HepG2 (cell line): Measurements from ENCODE around the gene NUDT17. TPM values are rescaled to one million over a fixed set of nuclear protein-coding genes. Genes with fewer than 3 reads are reported as not detected.

Experiments used
- ARID4A ChIP-seq: sonication (generic); formaldehyde crosslinking; IDR thresholded peaks from 2 replicates; pipeline ENCODE4 v1.5.0; 2020; ENCODE audit warnings: mild to moderate bottlenecking, missing genetic modification reagents, borderline replicate concordance
- CHCHD3 ChIP-seq: sonication (generic); formaldehyde crosslinking; IDR thresholded peaks from 2 replicates; pipeline ENCODE4 v1.8.0; 2022; ENCODE audit warnings: mild to moderate bottlenecking, missing genetic modification reagents, moderate library complexity
- GFI1 ChIP-seq: sonication (generic); formaldehyde crosslinking; IDR thresholded peaks from 2 replicates; pipeline ENCODE4 v1.5.0; 2020; ENCODE audit warnings: missing genetic modification reagents, mild to moderate bottlenecking, borderline replicate concordance
- HMGXB4 ChIP-seq, 2 experiments: sonication (generic) in 1 of 2; formaldehyde crosslinking in 1 of 2; IDR thresholded peaks; 2 replicates each; pipeline versions ENCODE4 v1.4.0 to v1.6.1; 2018 to 2020; ENCODE audit warnings: missing genetic modification reagents in 2 of 2, borderline replicate concordance in 1 of 2, low read depth in 1 of 2, mild to moderate bottlenecking in 1 of 2, missing biosample characterization in 1 of 2
- JUNB ChIP-seq: sonication (generic); formaldehyde crosslinking; IDR thresholded peaks from 2 replicates; pipeline ENCODE4 v1.8.0; 2022; ENCODE audit warnings: missing genetic modification reagents, mild to moderate bottlenecking, borderline replicate concordance
- KLF16 ChIP-seq, 2 experiments: sonication (generic) in 1 of 2; formaldehyde crosslinking in 1 of 2; IDR thresholded peaks; 2 replicates each; pipeline versions ENCODE4 v1.6.1 to v1.8.0; 2016 to 2023; ENCODE audit warnings: missing genetic modification reagents in 2 of 2, missing compliant biosample characterization in 1 of 2
- KLF6 ChIP-seq: IDR thresholded peaks from 2 replicates; pipeline ENCODE4 v1.8.0; 2016; ENCODE audit warnings: missing biosample characterization, missing genetic modification reagents
- NFATC3 ChIP-seq: sonication (generic); formaldehyde crosslinking; IDR thresholded peaks from 2 replicates; pipeline ENCODE4 v1.5.1; 2020; ENCODE audit warnings: mild to moderate bottlenecking, missing genetic modification reagents
- PHF20 ChIP-seq: sonication (generic); formaldehyde crosslinking; IDR thresholded peaks from 2 replicates; pipeline ENCODE4 v1.5.0; 2020; ENCODE audit warnings: mild to moderate bottlenecking, missing genetic modification reagents
- PHF8 ChIP-seq: sonication (generic); formaldehyde crosslinking; IDR thresholded peaks from 2 replicates; pipeline ENCODE4 v1.5.0; 2020; ENCODE audit warnings: missing genetic modification reagents
- TBX2 ChIP-seq: sonication (generic); formaldehyde crosslinking; IDR thresholded peaks from 2 replicates; pipeline ENCODE4 v1.5.0; 2020; ENCODE audit warnings: missing genetic modification reagents, mild to moderate bottlenecking, borderline replicate concordance
- ZNF317 ChIP-seq: sonication (generic); formaldehyde crosslinking; IDR thresholded peaks from 2 replicates; pipeline ENCODE4 v1.5.0; 2020; ENCODE audit warnings: mild to moderate bottlenecking, missing genetic modification reagents
- polyA plus RNA-seq, 8 experiments: library from polyadenylated mRNA; depleted of rRNA in 3 of 8; stranded (reverse) in 7 of 8; unstranded in 1 of 8; fragments of >200 nt; fragmentation: Illumina TruSeq in 4 of 8; extraction: Trizol in 4 of 8; gene quantifications; 2 replicates each; pipeline versions ENCODE4 v1.2.1 to v1.2.3, GENCODE V29; 2011 to 2016; ENCODE audit warnings: low read depth in 4 of 8, missing spikeins in 1 of 8, mixed read lengths in 1 of 8; ENCODE audit not compliant: insufficient read depth in 1 of 8
- total RNA-seq, 5 experiments: library from RNA; depleted of rRNA; stranded (reverse); fragments of >200 nt; fragmentation: Illumina TruSeq; extraction: Trizol; gene quantifications; 2 replicates each; pipeline ENCODE4 v1.2.3, GENCODE V29; 2016; ENCODE audit warnings: low read depth in 1 of 5
- TF ChIP-seq, protein P1 (sequence below): sonication (generic); formaldehyde crosslinking; IDR thresholded peaks from 2 replicates; pipeline ENCODE4 v1.5.1; 2020; ENCODE audit warnings: mild to moderate bottlenecking, missing genetic modification reagents, borderline replicate concordance
- TF ChIP-seq, protein P2 (sequence below): sonication (generic); formaldehyde crosslinking; IDR thresholded peaks from 2 replicates; pipeline ENCODE4 v1.5.0; 2020; ENCODE audit warnings: missing genetic modification reagents

NUDT17 gene
- total and polyA plus RNA-seq, 2 of the 13 experiments (the other 11 are each of a cell fraction or from before 2014, with no cell fraction given), result 2.6 to 5.8 TPM

- TF ChIP-seq JUNB (CRISPR knock-in tag) (no peak), HMGXB4 (CRISPR knock-in tag; IDR thresholded peaks at IDR 0.05; ENCODE audit: borderline replicate concordance in 1 of 2, low read depth in 1 of 2) (peak; percentile 13 to 48; a peak in 2 of 4 replicates), NFATC3 (no peak), KLF6 (CRISPR knock-in tag) (no peak), PHF20 (CRISPR knock-in tag) (no peak), KLF16 (CRISPR knock-in tag; IDR thresholded peaks at IDR 0.05) (no peak), PHF8 (CRISPR knock-in tag) (no peak; the same call in none of the 2 replicates), ARID4A (CRISPR knock-in tag) (peak; percentile 58; the same call in 1 of the 2 replicates), ZNF317 (CRISPR knock-in tag) (no peak), TBX2 (0 out of 2 replicates have a peak, but pooled peaks have one; percentile 39), CHCHD3 (no peak), GFI1 (no peak; the same call in 1 of the 2 replicates)
- TF ChIP-seq, protein P1, sequence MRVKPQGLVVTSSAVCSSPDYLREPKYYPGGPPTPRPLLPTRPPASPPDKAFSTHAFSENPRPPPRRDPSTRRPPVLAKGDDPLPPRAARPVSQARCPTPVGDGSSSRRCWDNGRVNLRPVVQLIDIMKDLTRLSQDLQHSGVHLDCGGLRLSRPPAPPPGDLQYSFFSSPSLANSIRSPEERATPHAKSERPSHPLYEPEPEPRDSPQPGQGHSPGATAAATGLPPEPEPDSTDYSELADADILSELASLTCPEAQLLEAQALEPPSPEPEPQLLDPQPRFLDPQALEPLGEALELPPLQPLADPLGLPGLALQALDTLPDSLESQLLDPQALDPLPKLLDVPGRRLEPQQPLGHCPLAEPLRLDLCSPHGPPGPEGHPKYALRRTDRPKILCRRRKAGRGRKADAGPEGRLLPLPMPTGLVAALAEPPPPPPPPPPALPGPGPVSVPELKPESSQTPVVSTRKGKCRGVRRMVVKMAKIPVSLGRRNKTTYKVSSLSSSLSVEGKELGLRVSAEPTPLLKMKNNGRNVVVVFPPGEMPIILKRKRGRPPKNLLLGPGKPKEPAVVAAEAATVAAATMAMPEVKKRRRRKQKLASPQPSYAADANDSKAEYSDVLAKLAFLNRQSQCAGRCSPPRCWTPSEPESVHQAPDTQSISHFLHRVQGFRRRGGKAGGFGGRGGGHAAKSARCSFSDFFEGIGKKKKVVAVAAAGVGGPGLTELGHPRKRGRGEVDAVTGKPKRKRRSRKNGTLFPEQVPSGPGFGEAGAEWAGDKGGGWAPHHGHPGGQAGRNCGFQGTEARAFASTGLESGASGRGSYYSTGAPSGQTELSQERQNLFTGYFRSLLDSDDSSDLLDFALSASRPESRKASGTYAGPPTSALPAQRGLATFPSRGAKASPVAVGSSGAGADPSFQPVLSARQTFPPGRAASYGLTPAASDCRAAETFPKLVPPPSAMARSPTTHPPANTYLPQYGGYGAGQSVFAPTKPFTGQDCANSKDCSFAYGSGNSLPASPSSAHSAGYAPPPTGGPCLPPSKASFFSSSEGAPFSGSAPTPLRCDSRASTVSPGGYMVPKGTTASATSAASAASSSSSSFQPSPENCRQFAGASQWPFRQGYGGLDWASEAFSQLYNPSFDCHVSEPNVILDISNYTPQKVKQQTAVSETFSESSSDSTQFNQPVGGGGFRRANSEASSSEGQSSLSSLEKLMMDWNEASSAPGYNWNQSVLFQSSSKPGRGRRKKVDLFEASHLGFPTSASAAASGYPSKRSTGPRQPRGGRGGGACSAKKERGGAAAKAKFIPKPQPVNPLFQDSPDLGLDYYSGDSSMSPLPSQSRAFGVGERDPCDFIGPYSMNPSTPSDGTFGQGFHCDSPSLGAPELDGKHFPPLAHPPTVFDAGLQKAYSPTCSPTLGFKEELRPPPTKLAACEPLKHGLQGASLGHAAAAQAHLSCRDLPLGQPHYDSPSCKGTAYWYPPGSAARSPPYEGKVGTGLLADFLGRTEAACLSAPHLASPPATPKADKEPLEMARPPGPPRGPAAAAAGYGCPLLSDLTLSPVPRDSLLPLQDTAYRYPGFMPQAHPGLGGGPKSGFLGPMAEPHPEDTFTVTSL (CRISPR knock-in tag), result no peak
- TF ChIP-seq, protein P2, sequence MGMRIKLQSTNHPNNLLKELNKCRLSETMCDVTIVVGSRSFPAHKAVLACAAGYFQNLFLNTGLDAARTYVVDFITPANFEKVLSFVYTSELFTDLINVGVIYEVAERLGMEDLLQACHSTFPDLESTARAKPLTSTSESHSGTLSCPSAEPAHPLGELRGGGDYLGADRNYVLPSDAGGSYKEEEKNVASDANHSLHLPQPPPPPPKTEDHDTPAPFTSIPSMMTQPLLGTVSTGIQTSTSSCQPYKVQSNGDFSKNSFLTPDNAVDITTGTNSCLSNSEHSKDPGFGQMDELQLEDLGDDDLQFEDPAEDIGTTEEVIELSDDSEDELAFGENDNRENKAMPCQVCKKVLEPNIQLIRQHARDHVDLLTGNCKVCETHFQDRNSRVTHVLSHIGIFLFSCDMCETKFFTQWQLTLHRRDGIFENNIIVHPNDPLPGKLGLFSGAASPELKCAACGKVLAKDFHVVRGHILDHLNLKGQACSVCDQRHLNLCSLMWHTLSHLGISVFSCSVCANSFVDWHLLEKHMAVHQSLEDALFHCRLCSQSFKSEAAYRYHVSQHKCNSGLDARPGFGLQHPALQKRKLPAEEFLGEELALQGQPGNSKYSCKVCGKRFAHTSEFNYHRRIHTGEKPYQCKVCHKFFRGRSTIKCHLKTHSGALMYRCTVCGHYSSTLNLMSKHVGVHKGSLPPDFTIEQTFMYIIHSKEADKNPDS (CRISPR knock-in tag), result no peak
These were observed 14.1 kb downstream of the NUDT17 start (continued) for GRCh38 chr1:145859491-145860023.
